Psoas muscle (tissue), 8 donors: Measurements from ENCODE around the gene HNRNPA0. TPM values are rescaled to one million over a fixed set of nuclear protein-coding genes. Genes with fewer than 3 reads are reported as not detected.
"Not testable (repeated sequence)": the region's sequence is repeated elsewhere in the genome, so short reads cannot be mapped to it uniquely, and the experiment has no call there.

ENCODE experiments used
- ATAC-seq, 4 donors: fragments of 200-7000 bp; cut with Tn5 transposase; one replicate each; pipeline ENCODE4 v1.9.1; 2020; ENCODE audit warnings: moderate library complexity in 3 of 4, mild to moderate bottlenecking in 2 of 4
- DNase-seq, 2 donors: peaks; one replicate each; pipeline ENCODE4 v3.0.0-alpha.2; 2020
- H3K27ac ChIP-seq: fragments of 200-600 bp; one replicate; pipeline ENCODE4 v1.8.0; 2022
- H3K27me3 ChIP-seq, 3 donors: fragments of 200-600 bp in 1 of 3; one replicate each; pipeline versions ENCODE4 v1.6.1 to v1.8.0; 2013 to 2022; ENCODE audit warnings: low read length in 2 of 3, mild to moderate bottlenecking in 2 of 3, moderate library complexity in 1 of 3; ENCODE audit not compliant: insufficient read depth in 3 of 3
- H3K36me3 ChIP-seq, 2 donors: fragments of 200-600 bp in 1 of 2; one replicate each; pipeline versions ENCODE4 v1.6.1 to v1.8.0; 2013 to 2022; ENCODE audit warnings: low read depth in 1 of 2, mild to moderate bottlenecking in 1 of 2, moderate library complexity in 1 of 2; ENCODE audit not compliant: insufficient read depth in 1 of 2
- H3K4me1 ChIP-seq: fragments of 200-600 bp; one replicate; pipeline ENCODE4 v1.8.0; 2022
- H3K4me3 ChIP-seq: fragments of 200-600 bp; one replicate; pipeline ENCODE4 v1.8.0; 2022; ENCODE audit warnings: mild to moderate bottlenecking
- H3K9me3 ChIP-seq: fragments of 200-600 bp; one replicate; pipeline ENCODE4 v1.8.0; 2022
- WGBS, 3 donors: extraction: QIAGEN DNeasy Blood & Tissue Kit; methylation state at CpG; one replicate each; pipeline versions ENCODE4 v1.1.6 to v1.1.7; 2013; 5-methylcytosine and 5-hydroxymethylcytosine counted together
- intact Hi-C, 2 donors: fragments of 100-400 bp; cut with DNase I; formaldehyde crosslinking; loops; one replicate each; pipeline versions ENCODE4 v1.11.0 to v1.14.2; 2022
- polyA plus RNA-seq, 3 donors: library from polyadenylated mRNA; stranded (reverse); fragments of 200-250 nt; gene quantifications; one replicate each; pipeline ENCODE4 v1.2.3, GENCODE V29; 2013
- total RNA-seq, 4 donors: library from RNA; stranded (reverse); fragmentation: NEBNext Ultra II Directional in 2 of 4; extraction: Animal tissue kit (Norgen Biotek cat#: 25700) in 2 of 4; gene quantifications; one replicate each; pipeline versions ENCODE4 v1.2.1 to v1.2.4, GENCODE V29; 2021 to 2023
- TF ChIP-seq, protein P1 (sequence below): fragments of 200-600 bp; IDR thresholded peaks from one replicate; pipeline ENCODE4 v1.8.0; 2022; ENCODE audit warnings: antibody characterized with exemption
- donor health status: healthy with polysubstance abuse.
- donor health status: DM: no; HTN: no; CAD: no; lungs with moderate emphysema.
- donor health status: Bipolar disorder and iron deficiency.
- donor health status: healthy.
- donor health status: DM: yes; HTN: yes; CAD: no.
- donor health status: DM: no; HTN: no; CAD: no.
- donor health status: DM: no; HTN: no; CAD: no.
- donor health status: DM: yes; HTN: yes; CAD: no.

HNRNPA0 gene
- total and polyA plus RNA-seq, 7 donors, result 11.5 to 19.2 (median 13.3) TPM

DNA sequence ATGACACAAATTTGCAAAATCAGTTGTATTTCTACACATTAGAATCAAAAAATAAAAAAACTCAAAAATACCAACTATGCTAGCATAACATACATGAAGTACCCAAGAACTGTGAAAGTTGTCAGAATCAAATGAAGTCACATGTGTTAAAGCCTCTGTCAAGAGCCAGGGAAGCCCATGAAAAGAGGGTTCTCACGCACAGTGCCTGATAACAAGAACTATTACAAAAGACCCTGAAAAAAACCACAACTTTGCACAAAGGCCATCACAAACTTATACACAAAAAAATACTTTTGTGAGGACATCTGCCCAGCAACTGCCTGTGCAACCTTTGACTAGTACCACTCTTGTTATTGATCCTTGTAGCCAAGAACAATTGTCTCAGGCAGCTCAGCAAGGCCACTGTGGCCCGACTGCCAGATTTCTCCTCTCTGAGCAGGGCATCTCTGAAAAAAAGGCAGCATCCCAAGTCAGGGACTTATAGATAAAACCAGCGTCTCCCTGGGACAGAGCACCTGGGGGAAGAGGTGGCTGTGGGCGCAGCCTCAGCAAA is 28.9 kb upstream of the HNRNPA0 start:
- Histone ChIP-seq H3K4me1 (peaks cover 8% of the 10 kb centered on the region), H3K36me3 (no peaks in the 10 kb centered on the region), H3K4me3 (no peak overlapping the region), H3K9me3 (no peaks in the 10 kb centered on the region), H3K27ac (no peak overlapping the region), H3K27me3 (no peaks in the 10 kb centered on the region)
- intact Hi-C loops, result loop anchor here in 1 of 2 donors (10.0 kb wide), 1 partner anchor 112 kb away; no protein-coding TSS in a partner anchor
- WGBS, 3 donors, result 82 to 97% (median 84%) methylated on average over 4 of the region's 4 CpGs
- ATAC-seq, result no peak
- TF ChIP-seq, protein P1, sequence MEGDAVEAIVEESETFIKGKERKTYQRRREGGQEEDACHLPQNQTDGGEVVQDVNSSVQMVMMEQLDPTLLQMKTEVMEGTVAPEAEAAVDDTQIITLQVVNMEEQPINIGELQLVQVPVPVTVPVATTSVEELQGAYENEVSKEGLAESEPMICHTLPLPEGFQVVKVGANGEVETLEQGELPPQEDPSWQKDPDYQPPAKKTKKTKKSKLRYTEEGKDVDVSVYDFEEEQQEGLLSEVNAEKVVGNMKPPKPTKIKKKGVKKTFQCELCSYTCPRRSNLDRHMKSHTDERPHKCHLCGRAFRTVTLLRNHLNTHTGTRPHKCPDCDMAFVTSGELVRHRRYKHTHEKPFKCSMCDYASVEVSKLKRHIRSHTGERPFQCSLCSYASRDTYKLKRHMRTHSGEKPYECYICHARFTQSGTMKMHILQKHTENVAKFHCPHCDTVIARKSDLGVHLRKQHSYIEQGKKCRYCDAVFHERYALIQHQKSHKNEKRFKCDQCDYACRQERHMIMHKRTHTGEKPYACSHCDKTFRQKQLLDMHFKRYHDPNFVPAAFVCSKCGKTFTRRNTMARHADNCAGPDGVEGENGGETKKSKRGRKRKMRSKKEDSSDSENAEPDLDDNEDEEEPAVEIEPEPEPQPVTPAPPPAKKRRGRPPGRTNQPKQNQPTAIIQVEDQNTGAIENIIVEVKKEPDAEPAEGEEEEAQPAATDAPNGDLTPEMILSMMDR, result no peak
- DNase-seq, result no peak

DNA sequence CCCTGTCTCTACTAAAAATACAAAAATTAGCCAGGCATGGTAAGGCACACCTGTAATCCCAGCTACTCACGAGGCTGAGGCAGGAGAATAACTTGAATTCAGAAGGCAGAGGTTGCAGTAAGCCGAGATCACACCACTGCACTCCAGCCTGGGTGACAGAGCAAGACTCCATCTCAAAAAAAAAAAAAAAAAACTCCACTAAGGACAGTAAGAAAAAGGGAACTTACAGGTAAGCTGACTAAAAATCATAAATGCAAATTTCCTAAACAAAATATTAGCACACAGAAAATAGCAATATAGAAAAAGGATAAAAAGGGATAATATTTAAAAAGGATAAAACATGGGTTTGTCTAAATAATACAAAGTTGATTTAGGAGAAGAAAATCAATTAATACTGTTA is 27.9 kb upstream of the HNRNPA0 start:
- no peak overlapping the region for H3K4me3 ChIP-seq
- no peak overlapping the region for H3K27ac ChIP-seq
- WGBS, 3 donors, result 93 to 98% (median 96%) methylated on average over 2 of the region's 2 CpGs
- no peaks in the 10 kb centered on the region for H3K27me3 ChIP-seq
- peaks cover 8% of the 10 kb centered on the region for H3K4me1 ChIP-seq
- no peaks in the 10 kb centered on the region for H3K36me3 ChIP-seq
- no peaks in the 10 kb centered on the region for H3K9me3 ChIP-seq
- intact Hi-C loops, result loop anchor here in 1 of 2 donors (10.0 kb wide), 1 partner anchor 113 kb away; no protein-coding TSS in a partner anchor
- TF ChIP-seq, protein P1, result no peak
- no peak for ATAC-seq
- DNase-seq, result no peak

DNA sequence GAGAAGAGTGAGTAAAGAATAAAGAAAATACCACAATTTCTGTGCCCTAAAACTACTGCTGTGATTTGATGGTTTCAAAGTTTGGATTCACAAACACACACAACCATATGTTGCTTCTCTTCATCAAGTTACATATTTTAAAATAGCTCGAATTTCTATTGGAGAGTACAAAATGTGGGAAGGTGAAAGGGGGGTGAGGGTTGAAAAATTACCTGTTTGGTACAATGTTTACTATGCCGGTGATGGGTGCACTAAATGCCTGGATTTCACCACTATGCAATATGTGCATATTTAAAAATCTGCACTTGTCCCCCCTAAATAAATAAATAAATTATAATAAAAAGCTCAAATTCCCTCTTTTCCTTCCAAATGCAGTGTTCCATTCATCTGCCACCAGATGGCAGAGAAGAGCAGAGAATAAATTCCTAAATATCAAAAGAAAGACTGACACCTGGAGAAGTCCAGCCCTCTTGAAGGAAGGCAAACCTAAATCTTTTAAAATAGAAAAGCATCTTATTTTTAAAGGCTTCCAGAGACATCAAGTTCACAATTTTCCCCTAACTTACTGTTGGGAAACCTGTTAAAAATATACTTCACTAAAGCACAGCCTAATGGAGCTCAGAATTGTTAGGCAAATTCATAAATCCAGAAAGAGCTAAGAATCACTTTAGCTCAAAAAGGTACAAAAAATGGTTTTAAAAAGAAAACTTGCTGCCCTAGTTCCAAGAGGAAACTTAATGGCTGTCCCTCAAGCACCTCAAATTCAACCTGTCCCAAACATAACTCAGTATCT is 24.8 kb upstream of the HNRNPA0 start:
- intact Hi-C loops, result loop anchor here (1.0 to 5.0 kb wide), 3 partner anchors 43 to 353 kb away; no protein-coding TSS in a partner anchor
- no peaks in the 10 kb centered on the region for H3K36me3 ChIP-seq
- H3K27ac ChIP-seq, result no peak overlapping the region
- TF ChIP-seq, protein P1, result peak; percentile 90
- H3K9me3 ChIP-seq, result no peaks in the 10 kb centered on the region
- DNase-seq (no peak), ATAC-seq (peak in 2 of 4 donors; percentile 54 to 76)
- no peaks in the 10 kb centered on the region for H3K27me3 ChIP-seq
- H3K4me3 ChIP-seq, result no peak overlapping the region
- peaks cover 8% of the 10 kb centered on the region for H3K4me1 ChIP-seq
- WGBS, 3 donors, result 26 to 35% (median 30%) methylated on average over 2 of the region's 2 CpGs

DNA sequence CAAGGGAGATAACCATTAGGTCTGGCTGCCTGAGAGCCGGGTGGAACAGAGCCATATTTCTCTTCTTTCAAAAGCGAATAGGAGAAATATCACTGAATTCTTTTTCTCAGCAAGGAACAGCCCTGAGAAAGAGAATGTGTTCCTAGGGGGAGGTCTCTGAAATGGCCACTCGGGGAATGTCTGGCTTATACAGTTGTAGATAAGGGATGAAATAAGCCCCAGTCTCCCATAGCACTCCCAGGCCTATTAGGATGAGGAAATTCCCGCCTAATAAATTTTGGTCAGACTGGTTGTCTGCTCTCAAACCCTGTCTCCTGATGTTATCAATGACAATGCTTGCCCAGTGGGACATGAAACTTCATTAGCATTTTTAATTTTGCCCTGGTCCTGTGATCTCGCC is 13.8 kb upstream of the HNRNPA0 start:
- 94 to 98% (median 95%) methylated on average over 5 of the region's 5 CpGs for WGBS, 3 donors
- H3K27ac ChIP-seq, DNase-seq, H3K27me3 ChIP-seq, intact Hi-C loops, H3K4me1 ChIP-seq, H3K9me3 ChIP-seq, H3K36me3 ChIP-seq, H3K4me3 ChIP-seq, ATAC-seq: not testable (repeated sequence)

DNA sequence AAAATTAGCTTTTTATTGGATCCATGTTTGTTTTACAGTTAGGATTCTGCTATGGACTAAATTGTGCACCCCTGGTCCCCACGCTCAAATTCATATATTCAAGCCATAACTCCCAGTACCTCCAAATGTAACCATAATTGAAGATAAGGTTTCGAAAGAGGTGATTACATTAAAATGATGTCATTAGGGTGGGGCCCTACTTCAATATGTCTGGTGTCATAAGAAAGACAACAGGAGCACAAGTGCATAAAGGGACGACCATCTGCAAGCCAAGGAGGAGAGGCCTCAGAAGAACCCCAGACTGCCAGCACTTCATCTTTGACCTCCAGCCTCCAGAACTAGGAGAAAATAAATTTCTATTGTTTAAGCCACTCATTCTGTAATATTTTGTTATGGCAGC is 7.4 kb upstream of the HNRNPA0 start:
- no peaks in the 10 kb centered on the region for H3K36me3 ChIP-seq
- ATAC-seq (no peak), DNase-seq (no peak)
- H3K4me1 ChIP-seq, result no peaks in the 10 kb centered on the region
- TF ChIP-seq, protein P1, result no peak
- no peak overlapping the region for H3K4me3 ChIP-seq
- WGBS, 3 donors, result 89 to 94% (median 92%) methylated on average over 3 of the region's 3 CpGs
- H3K27ac ChIP-seq, result no peak overlapping the region
- H3K9me3 ChIP-seq, result no peaks in the 10 kb centered on the region
- H3K27me3 ChIP-seq, result no peaks in the 10 kb centered on the region
- intact Hi-C loops, result no loop called here
